Activated CD4-positive, alpha-beta T cell treated with anti-CD3 and anti-CD28 coated beads, Interleukin-2, Interleukin-6, amounts not matched to agents 100 ng/mL and 50 ng/mL, durations not matched to agents 16 hours and 8 hours (primary cell): ENCODE results near the gene MCCD1.

Experiments
- DNase-seq: peaks from one replicate; pipeline ENCODE4 v3.0.0-alpha.2; 2020

The MCCD1 gene

GRCh38 chr6:31573239-31574105, 44.7 kb downstream of the MCCD1 start:
- no peak for DNase-seq

- peak; percentile 57 for DNase-seq
Measured at GRCh38 chr6:31574106-31575061, 45.6 kb downstream of the MCCD1 start.

GRCh38 chr6:31575335-31575901, 46.7 kb downstream of the MCCD1 start, which contains the start of gene TNF:
TNF (plus strand) TSS chr6:31575565; CDS start chr6:31575742, 177 bp downstream.
- DNase-seq: peak; percentile 95

GRCh38 chr6:31575952-31576685, 47.4 kb downstream of the MCCD1 start:
- no peak for DNase-seq

DNA sequence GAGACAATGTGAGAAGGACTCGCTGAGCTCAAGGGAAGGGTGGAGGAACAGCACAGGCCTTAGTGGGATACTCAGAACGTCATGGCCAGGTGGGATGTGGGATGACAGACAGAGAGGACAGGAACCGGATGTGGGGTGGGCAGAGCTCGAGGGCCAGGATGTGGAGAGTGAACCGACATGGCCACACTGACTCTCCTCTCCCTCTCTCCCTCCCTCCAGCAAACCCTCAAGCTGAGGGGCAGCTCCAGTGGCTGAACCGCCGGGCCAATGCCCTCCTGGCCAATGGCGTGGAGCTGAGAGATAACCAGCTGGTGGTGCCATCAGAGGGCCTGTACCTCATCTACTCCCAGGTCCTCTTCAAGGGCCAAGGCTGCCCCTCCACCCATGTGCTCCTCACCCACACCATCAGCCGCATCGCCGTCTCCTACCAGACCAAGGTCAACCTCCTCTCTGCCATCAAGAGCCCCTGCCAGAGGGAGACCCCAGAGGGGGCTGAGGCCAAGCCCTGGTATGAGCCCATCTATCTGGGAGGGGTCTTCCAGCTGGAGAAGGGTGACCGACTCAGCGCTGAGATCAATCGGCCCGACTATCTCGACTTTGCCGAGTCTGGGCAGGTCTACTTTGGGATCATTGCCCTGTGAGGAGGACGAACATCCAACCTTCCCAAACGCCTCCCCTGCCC, 48.3 kb downstream of the MCCD1 start:
- DNase-seq: peak; percentile 82

- no peak for DNase-seq
Measured at GRCh38 chr6:31577579-31577966, 48.8 kb downstream of the MCCD1 start.

GRCh38 chr6:31578184-31579118, 49.7 kb downstream of the MCCD1 start:
- DNase-seq: no peak

GRCh38 chr6:31579119-31579505, 50.4 kb downstream of the MCCD1 start:
- no peak for DNase-seq
